Fibroblast of the conjunctiva (primary cell): ENCODE measurements around the gene KCTD15.

ENCODE experiments used
- DNase-seq: peaks from one replicate; pipeline ENCODE4 v3.0.0-alpha.2; 2010; ENCODE audit warnings: low read depth

Gene KCTD15

GRCh38 chr19:33772102-33772857 lies 24.4 kb upstream of the KCTD15 start:
- no peak for DNase-seq

- no peak for DNase-seq
Measured at GRCh38 chr19:33772858-33773180, 23.9 kb upstream of the KCTD15 start.

GRCh38 chr19:33773704-33774624 lies 22.7 kb upstream of the KCTD15 start:
- no peak for DNase-seq

GRCh38 chr19:33774751-33775150 lies 21.9 kb upstream of the KCTD15 start:
- no peak for DNase-seq

- DNase-seq = no peak
Measured at GRCh38 chr19:33775731-33776487, 20.8 kb upstream of the KCTD15 start.

- DNase-seq = no peak
Measured at GRCh38 chr19:33777351-33777750, 19.3 kb upstream of the KCTD15 start.

- DNase-seq = no peak
Measured at GRCh38 chr19:33777753-33778088, 18.9 kb upstream of the KCTD15 start.

- peak; percentile 40 for DNase-seq
Measured at GRCh38 chr19:33778089-33778791, 18.4 kb upstream of the KCTD15 start.

- no peak for DNase-seq
Measured at GRCh38 chr19:33779849-33780248, 16.8 kb upstream of the KCTD15 start.

GRCh38 chr19:33780251-33780650 lies 16.4 kb upstream of the KCTD15 start:
- DNase-seq = no peak

GRCh38 chr19:33780746-33781145 lies 15.9 kb upstream of the KCTD15 start:
- DNase-seq = no peak

- DNase-seq = no peak
Measured at GRCh38 chr19:33781415-33781935, 15.2 kb upstream of the KCTD15 start.

- no peak for DNase-seq
Measured at GRCh38 chr19:33781996-33782395, 14.7 kb upstream of the KCTD15 start.

GRCh38 chr19:33784432-33784831 lies 12.2 kb upstream of the KCTD15 start:
- no peak for DNase-seq

- no peak for DNase-seq
Measured at GRCh38 chr19:33785795-33786194, 10.9 kb upstream of the KCTD15 start.

- DNase-seq = no peak
Measured at GRCh38 chr19:33788676-33789075, 8.0 kb upstream of the KCTD15 start.

GRCh38 chr19:33789344-33789743 lies 7.3 kb upstream of the KCTD15 start:
- DNase-seq = no peak

GRCh38 chr19:33794683-33795369 lies 1.8 kb upstream of the KCTD15 start:
- DNase-seq = no peak

- DNase-seq = peak; percentile 73
Measured at GRCh38 chr19:33795370-33796163, 1.1 kb upstream of the KCTD15 start.
